Cardiac muscle cell (in vitro differentiated cells and primary cell): ENCODE measurements around the gene RET. TPM values are rescaled to one million over a fixed set of nuclear protein-coding genes. Genes with fewer than 3 reads are reported as not detected.
"Not testable (repeated sequence)": the region's sequence is repeated elsewhere in the genome, so short reads cannot be mapped to it uniquely, and the experiment has no call there.

Experiments
- DNase-seq, 2 donors: peaks; one replicate each; pipeline versions ENCODE4 v3.0.0 to v3.0.0-alpha.2; 2010 to 2017; ENCODE audit warnings: low read depth in 1 of 2, low spot score in 1 of 2
- H3K27ac ChIP-seq: fragments of 200-600 bp; sonication (generic); 2 replicates; pipeline ENCODE4 v1.5.1; 2016
- H3K27me3 ChIP-seq: fragments of 200-600 bp; sonication (generic); 2 replicates; pipeline ENCODE4 v1.6.0; 2016; ENCODE audit warnings: control low read depth
- H3K36me3 ChIP-seq: fragments of 200-600 bp; sonication (generic); 2 replicates; pipeline ENCODE4 v1.5.1; 2016; ENCODE audit warnings: control low read depth
- H3K4me1 ChIP-seq: fragments of 200-600 bp; sonication (generic); 2 replicates; pipeline ENCODE4 v1.8.1; 2017; ENCODE audit warnings: low read depth, mild to moderate bottlenecking, mixed run types
- H3K4me3 ChIP-seq: fragments of 200-600 bp; sonication (generic); 2 replicates; pipeline ENCODE4 v1.5.1; 2016; ENCODE audit warnings: mild to moderate bottlenecking
- H3K9me3 ChIP-seq: fragments of 200-600 bp; sonication (generic); 2 replicates; pipeline ENCODE4 v1.5.1; 2017; ENCODE audit warnings: low read depth, mild to moderate bottlenecking, control low read depth
- polyA plus RNA-seq: library from polyadenylated mRNA; unstranded; fragments of >200 nt; fragmentation: Nextera tagmentation; extraction: Ambion mirVana; gene quantifications from 2 replicates; pipeline ENCODE4 v1.2.1, GENCODE V29; 2016
- total RNA-seq: library from RNA; depleted of rRNA; stranded (reverse); fragments of >200 nt; gene quantifications from 2 replicates; pipeline ENCODE4 v1.2.3, GENCODE V29; 2016
- TF ChIP-seq, protein P1 (sequence below): IDR thresholded peaks from 2 replicates; pipeline ENCODE4 v1.5.1; 2012; ENCODE audit warnings: low read depth, mild to moderate bottlenecking, low read length

Gene RET
- total and polyA plus RNA-seq, 2 experiments from 2014 or later = 0.09 TPM; not detected in 1

DNA sequence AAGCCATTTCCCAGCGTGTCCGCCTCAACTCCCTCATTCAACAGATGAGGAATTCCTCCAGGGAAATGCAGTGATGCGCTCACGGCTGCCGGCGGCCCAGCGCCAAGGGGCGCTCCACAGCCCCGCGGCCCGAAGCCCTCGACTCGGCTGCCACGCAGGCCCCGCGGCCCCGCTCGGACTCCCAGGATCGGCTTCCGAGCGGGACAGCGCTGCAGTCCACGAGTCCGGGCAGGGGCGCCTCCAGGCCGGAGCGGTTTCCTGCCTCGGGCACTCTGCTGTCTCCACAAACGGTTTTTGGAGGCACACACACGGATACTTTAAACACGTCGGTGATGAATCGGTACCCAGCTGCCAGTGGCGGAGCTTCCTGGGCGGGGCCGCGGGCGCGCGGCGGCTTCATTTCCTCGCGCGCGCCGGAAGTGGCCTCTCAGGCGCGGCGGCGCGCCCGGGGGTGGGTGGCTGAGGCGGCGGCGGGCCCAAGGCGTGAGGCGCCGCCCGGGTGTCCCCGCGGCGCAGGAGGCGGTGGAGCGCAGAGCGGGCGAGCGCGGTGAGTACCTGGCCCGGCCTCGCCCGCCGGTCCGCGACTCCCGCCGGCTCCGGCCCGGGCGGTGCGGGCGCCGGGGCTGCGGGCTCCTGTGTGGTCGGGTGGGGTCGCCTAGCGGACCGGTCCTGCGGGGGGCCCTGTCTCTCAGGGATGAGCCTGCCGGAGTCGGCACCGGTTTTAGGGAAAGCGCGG, 61.3 kb downstream of the RET start, which contains the start of gene CSGALNACT2:
Gene CSGALNACT2 (plus strand): TSS at position 425 of the 736 bp plus-strand sequence. CDS start 16,705 bp downstream, outside the sequence.
- peaks cover 7% of the 10 kb centered on the region for H3K4me1 ChIP-seq
- H3K27ac ChIP-seq = peak within 1 kb of the TSS; percentile 84
- no peaks in the 10 kb centered on the region for H3K36me3 ChIP-seq
- no peaks in the 10 kb centered on the region for H3K27me3 ChIP-seq
- peak; percentile 90 for DNase-seq
- H3K4me3 ChIP-seq = peak within 1 kb of the TSS; percentile 88
- TF ChIP-seq, protein P1, sequence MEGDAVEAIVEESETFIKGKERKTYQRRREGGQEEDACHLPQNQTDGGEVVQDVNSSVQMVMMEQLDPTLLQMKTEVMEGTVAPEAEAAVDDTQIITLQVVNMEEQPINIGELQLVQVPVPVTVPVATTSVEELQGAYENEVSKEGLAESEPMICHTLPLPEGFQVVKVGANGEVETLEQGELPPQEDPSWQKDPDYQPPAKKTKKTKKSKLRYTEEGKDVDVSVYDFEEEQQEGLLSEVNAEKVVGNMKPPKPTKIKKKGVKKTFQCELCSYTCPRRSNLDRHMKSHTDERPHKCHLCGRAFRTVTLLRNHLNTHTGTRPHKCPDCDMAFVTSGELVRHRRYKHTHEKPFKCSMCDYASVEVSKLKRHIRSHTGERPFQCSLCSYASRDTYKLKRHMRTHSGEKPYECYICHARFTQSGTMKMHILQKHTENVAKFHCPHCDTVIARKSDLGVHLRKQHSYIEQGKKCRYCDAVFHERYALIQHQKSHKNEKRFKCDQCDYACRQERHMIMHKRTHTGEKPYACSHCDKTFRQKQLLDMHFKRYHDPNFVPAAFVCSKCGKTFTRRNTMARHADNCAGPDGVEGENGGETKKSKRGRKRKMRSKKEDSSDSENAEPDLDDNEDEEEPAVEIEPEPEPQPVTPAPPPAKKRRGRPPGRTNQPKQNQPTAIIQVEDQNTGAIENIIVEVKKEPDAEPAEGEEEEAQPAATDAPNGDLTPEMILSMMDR = no peak
- H3K9me3 ChIP-seq = no peaks in the 10 kb centered on the region

DNA sequence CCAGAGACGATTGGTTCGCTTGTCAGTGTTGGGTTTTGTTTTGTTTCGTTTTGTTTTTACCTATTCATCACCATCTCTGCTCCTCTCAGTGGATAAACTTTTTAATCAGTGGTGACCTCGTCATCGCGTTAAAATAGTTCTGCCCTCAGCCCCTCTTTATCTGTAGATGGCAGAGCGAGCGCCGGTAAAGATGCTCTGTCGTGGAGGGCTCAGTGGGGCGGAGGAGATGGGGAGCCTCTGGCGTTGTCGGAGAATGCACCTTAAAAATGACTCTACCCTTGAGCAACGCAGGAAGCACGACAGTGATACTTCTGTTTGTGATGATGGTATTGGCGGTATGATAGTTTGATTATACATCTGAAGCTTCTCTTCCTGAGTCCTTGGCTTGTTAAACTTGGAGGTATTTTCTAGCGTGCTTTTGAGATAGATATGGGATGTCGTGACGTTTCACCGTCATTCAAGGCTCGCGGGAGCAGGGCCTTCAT, 61.9 kb downstream of the RET start:
- no peaks in the 10 kb centered on the region for H3K36me3 ChIP-seq
- H3K9me3 ChIP-seq = no peaks in the 10 kb centered on the region
- H3K27ac ChIP-seq = peak overlapping the region; percentile 84
- H3K27me3 ChIP-seq = no peaks in the 10 kb centered on the region
- TF ChIP-seq, protein P1 = no peak
- DNase-seq = peak; percentile 28 to 39
- peaks cover 7% of the 10 kb centered on the region for H3K4me1 ChIP-seq
- peak overlapping the region; percentile 88 for H3K4me3 ChIP-seq

DNA sequence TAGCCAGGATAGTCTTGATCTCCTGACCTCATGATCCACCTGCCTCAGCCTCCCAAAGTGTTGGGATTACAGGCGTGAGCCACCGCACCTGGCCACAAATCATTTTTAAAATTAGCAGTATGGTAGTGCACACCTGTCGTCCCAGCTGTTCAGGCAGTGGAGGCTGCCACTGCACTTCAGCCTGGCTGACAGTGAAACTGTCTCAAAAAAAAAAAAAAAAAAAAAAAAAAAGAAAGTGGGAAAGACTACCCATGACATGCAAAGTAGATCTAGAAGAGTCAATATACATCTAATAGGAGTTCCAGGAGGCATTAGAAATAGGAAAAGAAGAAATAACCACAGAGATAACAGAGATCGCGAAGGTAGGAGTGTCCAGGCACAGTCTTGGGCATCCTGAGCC, 64.6 kb downstream of the RET start:
- Histone ChIP-seq H3K4me3 (no peak overlapping the region), H3K4me1 (no peaks in the 10 kb centered on the region), H3K9me3 (no peaks in the 10 kb centered on the region), H3K36me3 (no peaks in the 10 kb centered on the region), H3K27me3 (no peaks in the 10 kb centered on the region), H3K27ac (no peak overlapping the region)
- DNase-seq = no peak
- TF ChIP-seq, protein P1 = no peak

DNA sequence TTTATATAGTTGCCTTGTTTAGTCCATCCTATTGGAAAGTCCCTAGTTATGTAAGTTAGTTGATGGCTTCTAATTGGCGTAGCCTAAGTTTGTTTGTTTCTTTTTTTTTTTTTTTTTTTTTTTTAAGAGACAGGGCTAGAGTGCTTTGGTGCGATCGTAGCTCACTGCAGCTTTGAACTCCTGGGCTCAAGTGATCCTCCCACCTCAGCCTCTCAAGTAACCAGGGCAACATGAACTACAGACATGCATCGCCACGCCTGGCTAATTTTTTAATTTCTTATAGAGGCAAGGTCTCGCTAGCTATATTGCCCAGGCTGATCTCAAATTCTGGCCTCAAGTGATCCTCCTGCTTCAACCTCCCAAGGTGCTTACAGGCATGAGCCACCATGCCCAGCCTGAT, 68.4 kb downstream of the RET start:
- TF ChIP-seq, protein P1 = no peak
- no peaks in the 10 kb centered on the region for H3K4me1 ChIP-seq
- H3K9me3 ChIP-seq = no peaks in the 10 kb centered on the region
- DNase-seq = no peak
- H3K27me3 ChIP-seq = no peaks in the 10 kb centered on the region
- H3K4me3 ChIP-seq = no peak overlapping the region
- H3K36me3 ChIP-seq = no peaks in the 10 kb centered on the region
- H3K27ac ChIP-seq = no peak overlapping the region

DNA sequence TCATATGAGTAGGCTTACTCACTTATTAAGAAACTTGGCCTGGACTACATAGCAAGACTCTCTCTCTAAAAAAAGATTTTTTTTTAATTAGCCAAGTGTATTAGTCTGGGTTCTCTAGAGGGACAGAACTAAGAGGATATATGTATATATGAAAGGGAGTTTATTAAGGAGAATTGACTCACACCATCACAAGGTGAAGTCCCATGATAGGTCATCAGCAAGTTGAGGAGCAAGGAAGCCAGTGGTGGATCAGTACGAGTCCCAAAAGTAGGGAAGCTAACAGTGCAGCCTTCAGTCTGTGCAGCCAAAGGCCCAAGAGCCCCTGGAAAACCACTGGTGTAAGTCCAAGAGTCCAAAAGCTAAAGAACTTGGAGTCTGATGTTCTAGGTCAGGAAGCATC, 69.1 kb downstream of the RET start:
- DNase-seq, H3K4me1 ChIP-seq, H3K27me3 ChIP-seq, H3K4me3 ChIP-seq, H3K27ac ChIP-seq, H3K36me3 ChIP-seq, H3K9me3 ChIP-seq: not testable (repeated sequence)

DNA sequence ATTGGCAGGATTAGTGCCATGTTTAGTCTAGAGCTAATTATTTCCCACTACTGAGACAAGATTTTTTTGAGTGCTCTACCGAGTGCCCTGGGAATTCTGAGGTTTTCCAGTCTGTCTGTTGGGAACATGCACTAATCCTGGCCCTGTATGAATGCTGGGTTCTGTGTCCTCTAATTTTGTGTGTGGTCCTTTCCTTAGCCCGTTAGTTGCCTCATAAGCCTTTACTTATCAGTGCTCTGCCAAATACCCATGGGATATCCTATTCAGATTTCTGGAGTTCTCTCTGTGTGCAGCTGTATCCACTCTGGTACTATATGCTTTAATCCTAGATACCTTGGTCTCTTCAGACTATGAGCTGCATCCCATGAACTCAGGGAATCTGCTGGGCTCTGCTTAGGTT, 74.5 kb downstream of the RET start:
- Histone ChIP-seq H3K27ac (no peak overlapping the region), H3K36me3 (no peaks in the 10 kb centered on the region), H3K4me3 (no peak overlapping the region), H3K27me3 (no peaks in the 10 kb centered on the region), H3K9me3 (no peaks in the 10 kb centered on the region), H3K4me1 (no peaks in the 10 kb centered on the region)
- DNase-seq = peak in 1 of 2 donors; percentile 62
- TF ChIP-seq, protein P1 = no peak
